Skeletal muscle satellite cell (primary cell): ENCODE data around the gene FAM83F.
A peak's percentile ranks its signal among the peaks of the same experiment; 100 is the strongest.

Experiments used
- H3K27me3 ChIP-seq: 2 replicates; pipeline ENCODE4 v1.7.0; 2013; ENCODE audit warnings: low read length; ENCODE audit not compliant: control insufficient read depth, insufficient read depth
- H3K36me3 ChIP-seq: 2 replicates; pipeline ENCODE4 v1.7.0; 2013; ENCODE audit warnings: mild to moderate bottlenecking, control low read depth, low read length; ENCODE audit not compliant: insufficient read depth
- H3K4me1 ChIP-seq: 2 replicates; pipeline ENCODE4 v1.7.0; 2013; ENCODE audit warnings: low read length; ENCODE audit not compliant: control insufficient read depth, insufficient read depth
- H3K4me2 ChIP-seq: 2 replicates; pipeline ENCODE4 v1.7.0; 2013; ENCODE audit warnings: mild to moderate bottlenecking, low read length
- H3K4me3 ChIP-seq: 2 replicates; pipeline ENCODE4 v1.7.0; 2013; ENCODE audit warnings: low read length
- H3K9ac ChIP-seq: 2 replicates; pipeline ENCODE4 v1.7.0; 2013; ENCODE audit warnings: mild to moderate bottlenecking, low read depth, low read length, moderate library complexity
- H3K9me3 ChIP-seq: replicated peaks from 2 replicates; pipeline ENCODE4 v1.7.0; 2013; ENCODE audit warnings: mild to moderate bottlenecking, control low read depth, low read length

The FAM83F gene

DNA sequence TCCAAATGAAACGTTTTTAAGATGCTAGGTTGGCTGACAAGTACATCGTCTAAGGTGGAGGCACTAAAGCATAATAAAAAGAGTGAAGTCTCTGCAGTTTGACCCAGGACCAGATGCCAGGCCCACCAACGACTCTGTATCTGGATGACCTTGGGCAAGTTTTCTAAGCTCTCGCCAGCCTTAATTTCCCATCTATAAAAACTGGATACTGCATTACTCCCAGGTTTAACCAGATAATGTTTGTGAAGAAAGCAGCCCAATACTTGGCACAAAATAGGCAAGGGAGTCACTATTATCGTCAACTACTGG lies 49.0 kb downstream of the FAM83F start:
- peak overlapping the region; percentile 88 for H3K4me2 ChIP-seq
- H3K36me3 ChIP-seq: no peaks in the 10 kb centered on the region
- H3K27me3 ChIP-seq: peaks cover 24% of the 10 kb centered on the region
- H3K4me1 ChIP-seq: peaks cover 13% of the 10 kb centered on the region
- H3K9me3 ChIP-seq: no peaks in the 10 kb centered on the region
- H3K9ac ChIP-seq: peak overlapping the region; percentile 90
- peak overlapping the region; percentile 87 for H3K4me3 ChIP-seq

DNA sequence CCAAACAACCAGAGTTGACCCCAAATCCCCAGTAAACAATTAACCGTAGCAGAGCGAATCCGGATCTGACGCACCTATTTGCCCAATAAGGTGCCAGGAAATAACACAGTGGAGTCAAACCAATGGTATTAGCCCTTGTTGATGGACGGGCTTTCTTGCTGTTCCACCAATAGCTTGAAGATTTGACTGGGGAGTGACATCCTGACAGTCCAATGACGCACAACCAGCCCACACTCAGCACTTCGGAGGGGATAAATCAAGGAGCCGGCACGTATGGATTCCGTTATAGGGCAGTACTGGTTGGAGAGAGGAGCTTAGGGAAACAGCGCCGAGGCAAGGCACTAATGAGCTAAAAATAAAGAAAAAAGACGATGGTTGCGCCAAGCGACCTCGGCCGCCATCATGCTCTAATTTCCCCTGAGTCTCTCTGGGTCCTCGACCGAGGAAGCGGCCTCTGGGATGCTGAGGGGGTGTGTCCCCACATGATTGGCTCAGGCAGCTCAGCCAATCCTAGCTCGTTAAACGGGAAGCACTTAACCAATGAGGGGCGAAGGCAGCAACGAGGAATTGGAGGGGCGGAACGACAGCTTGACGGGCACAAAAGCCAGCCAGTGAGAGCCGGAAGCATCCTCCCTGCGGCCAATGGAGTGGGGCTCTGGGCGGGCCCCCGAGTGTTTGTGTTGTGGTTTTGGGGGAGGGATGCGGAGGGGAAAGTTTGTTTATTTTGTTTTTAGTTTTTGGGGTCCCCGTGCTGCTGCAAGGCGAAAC lies 49.5 kb downstream of the FAM83F start:
- Histone ChIP-seq H3K4me1 (peaks cover 13% of the 10 kb centered on the region), H3K36me3 (no peaks in the 10 kb centered on the region), H3K27me3 (peaks cover 19% of the 10 kb centered on the region), H3K4me3 (peak overlapping the region; percentile 87), H3K9ac (peak overlapping the region; percentile 90), H3K4me2 (peak overlapping the region; percentile 99), H3K9me3 (no peaks in the 10 kb centered on the region)

DNA sequence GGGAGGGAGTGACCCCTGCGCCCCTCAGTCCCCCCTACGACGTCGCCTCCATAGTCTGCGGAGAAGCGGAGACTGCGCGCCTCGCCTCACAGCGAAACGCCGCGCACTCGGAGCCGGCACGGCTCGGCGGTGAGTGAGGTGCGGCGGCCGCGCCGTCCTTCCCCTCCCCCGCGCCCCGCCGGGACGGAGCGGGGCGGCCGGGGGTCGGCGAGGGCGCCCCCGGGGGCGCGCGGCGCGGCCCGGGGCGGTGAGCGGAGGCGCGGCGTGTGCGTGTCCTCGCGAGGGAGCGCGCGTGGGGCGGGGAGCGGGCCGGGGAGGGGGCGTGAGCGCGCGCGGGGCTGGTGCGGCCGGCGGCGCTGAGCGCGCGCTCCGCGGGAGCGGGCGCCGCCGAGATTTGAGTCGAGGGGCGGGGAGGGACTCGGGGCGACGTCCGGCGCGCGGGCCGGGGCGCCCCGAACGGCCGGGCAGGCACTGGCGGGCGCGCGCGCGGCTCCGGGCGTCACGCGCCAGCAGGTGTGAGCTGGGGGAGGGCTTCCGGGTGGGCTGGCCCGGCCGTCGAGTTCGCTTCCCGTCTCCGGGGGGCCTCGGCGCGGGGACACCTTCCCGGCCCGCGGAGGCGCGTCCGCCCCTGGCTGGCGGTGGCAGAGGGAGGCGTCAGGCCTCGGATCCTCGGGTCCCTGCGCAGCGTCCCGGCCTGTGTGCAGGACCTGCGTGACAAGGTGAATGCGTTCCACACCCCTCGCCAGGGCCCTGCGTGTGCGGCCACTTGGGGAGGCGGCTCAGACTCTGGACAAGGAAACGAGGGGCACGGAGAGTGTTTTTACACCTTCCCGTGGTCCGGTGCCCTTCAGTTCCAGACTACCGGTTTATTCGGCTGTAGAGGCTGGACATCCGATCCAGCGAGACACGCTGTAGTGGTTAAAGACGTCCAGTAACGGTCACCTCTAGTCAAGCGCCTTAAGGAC lies 50.4 kb downstream of the FAM83F start:
- H3K4me1 ChIP-seq: peaks cover 13% of the 10 kb centered on the region
- no peaks in the 10 kb centered on the region for H3K36me3 ChIP-seq
- H3K4me2 ChIP-seq: peak overlapping the region; percentile 99
- no peaks in the 10 kb centered on the region for H3K9me3 ChIP-seq
- peak overlapping the region; percentile 81 for H3K9ac ChIP-seq
- peak overlapping the region; percentile 87 for H3K4me3 ChIP-seq
- peaks cover 11% of the 10 kb centered on the region for H3K27me3 ChIP-seq

DNA sequence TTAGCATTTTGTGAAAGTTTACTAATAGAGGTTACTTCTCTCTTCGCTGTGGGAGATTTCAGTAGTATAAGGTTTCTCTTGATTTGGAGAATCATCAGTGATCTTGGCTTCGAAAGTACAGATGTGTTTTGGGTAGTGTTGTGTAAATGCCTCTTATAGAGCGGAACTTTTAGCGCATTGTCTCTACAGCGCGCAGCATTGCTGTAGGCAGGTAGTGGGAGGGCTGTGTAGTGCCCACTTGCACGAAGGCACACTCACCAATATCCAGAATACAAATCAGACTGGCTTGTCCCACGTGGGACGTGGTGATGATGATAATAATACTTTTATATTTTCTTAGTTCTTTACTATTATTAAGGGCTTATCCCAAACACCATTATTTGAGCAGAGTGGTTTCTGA lies 51.4 kb downstream of the FAM83F start:
- no peak overlapping the region for H3K4me2 ChIP-seq
- H3K4me1 ChIP-seq: peaks cover 13% of the 10 kb centered on the region
- no peak overlapping the region for H3K9ac ChIP-seq
- H3K9me3 ChIP-seq: no peaks in the 10 kb centered on the region
- peaks cover 7% of the 10 kb centered on the region for H3K27me3 ChIP-seq
- H3K4me3 ChIP-seq: no peak overlapping the region
- H3K36me3 ChIP-seq: no peaks in the 10 kb centered on the region

DNA sequence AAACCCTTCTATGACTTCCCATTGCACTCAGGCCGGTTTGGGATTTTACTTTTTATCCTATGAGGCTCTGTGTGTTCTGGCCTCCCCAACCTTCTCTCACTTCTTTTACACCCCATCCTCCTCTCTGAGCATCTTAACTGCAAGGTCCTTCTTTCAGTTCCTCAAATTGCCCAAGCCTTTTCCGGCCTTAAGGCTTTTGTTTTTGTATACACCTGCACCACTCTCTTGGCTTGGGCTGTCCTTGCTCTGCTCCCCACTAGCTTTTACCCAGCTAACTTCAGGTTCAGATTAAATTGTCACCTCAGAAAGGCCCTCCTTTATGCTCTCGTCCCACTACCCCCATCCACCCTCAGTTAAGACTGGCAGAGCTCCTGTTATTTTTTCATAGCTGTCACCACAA lies 55.5 kb downstream of the FAM83F start:
- Histone ChIP-seq H3K4me2 (no peak overlapping the region), H3K4me3 (no peak overlapping the region), H3K4me1 (no peaks in the 10 kb centered on the region), H3K9ac (no peak overlapping the region), H3K36me3 (no peaks in the 10 kb centered on the region), H3K27me3 (peaks cover 2% of the 10 kb centered on the region), H3K9me3 (no peaks in the 10 kb centered on the region)

DNA sequence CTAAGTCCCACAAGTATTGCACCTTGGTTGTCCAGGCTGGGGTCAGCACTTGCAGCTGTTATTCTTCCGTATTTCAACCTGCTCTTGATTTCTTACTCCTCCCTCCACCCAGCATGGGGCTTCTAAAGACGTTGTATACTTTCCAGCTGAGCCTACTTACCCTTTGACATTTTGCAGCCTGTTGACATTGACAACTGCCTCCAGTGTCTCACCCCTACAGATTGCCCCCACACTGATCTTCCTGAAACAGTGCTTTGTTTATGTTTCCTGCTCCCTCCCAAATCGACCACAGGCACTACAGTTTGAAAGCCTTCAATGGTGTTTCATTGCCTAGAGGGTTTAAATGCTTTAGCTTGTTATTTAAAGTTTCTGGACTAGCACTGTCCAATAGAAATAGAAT lies 56.6 kb downstream of the FAM83F start:
- Histone ChIP-seq H3K4me1 (no peaks in the 10 kb centered on the region), H3K9ac (no peak overlapping the region), H3K27me3 (peaks cover 7% of the 10 kb centered on the region), H3K9me3 (no peaks in the 10 kb centered on the region), H3K4me2 (no peak overlapping the region), H3K4me3 (no peak overlapping the region), H3K36me3 (no peaks in the 10 kb centered on the region)

DNA sequence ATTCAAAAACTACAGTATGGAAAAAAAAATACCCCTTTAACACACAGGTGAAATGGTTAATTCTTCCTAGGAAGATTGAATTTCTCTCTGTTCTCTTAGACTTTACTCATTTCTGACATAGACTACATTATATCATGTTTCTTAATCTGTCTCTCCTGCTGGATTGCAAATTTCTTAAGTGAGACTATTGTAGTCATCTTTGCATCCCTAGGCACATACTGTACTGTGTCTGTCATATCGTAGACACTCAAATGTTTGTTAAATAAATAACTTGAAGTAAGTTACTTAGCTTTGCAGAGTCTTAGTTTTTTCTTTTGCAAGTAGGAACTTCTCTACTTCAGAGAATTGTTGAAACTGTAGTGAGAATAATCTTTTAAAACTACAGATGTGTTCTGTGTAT lies 58.7 kb downstream of the FAM83F start:
- Histone ChIP-seq H3K9me3 (no peaks in the 10 kb centered on the region), H3K4me1 (no peaks in the 10 kb centered on the region), H3K4me3 (no peak overlapping the region), H3K9ac (no peak overlapping the region), H3K4me2 (no peak overlapping the region), H3K27me3 (peaks cover 10% of the 10 kb centered on the region), H3K36me3 (no peaks in the 10 kb centered on the region)

DNA sequence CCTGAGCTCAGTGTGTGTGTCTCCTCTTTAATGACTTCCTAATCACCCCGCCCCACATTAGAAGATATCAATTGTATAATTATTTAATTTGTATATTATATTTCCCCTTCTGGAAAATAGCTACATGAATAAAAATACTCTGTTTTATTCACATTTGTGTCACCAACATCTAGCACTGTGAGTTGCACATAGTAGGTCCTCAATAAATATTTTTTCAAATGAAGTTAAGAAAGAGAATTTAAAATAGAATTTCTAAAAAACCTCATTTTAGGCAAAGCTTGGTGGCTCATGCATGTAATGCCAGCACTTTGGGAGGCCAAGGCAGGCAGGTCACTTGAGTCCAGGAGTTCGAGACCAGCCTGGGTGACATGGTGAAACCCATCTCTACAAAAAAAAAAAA lies 59.7 kb downstream of the FAM83F start:
- no peak overlapping the region for H3K4me2 ChIP-seq
- no peaks in the 10 kb centered on the region for H3K9me3 ChIP-seq
- H3K4me3 ChIP-seq: no peak overlapping the region
- no peak overlapping the region for H3K9ac ChIP-seq
- no peaks in the 10 kb centered on the region for H3K4me1 ChIP-seq
- H3K36me3 ChIP-seq: no peaks in the 10 kb centered on the region
- peaks cover 16% of the 10 kb centered on the region for H3K27me3 ChIP-seq

DNA sequence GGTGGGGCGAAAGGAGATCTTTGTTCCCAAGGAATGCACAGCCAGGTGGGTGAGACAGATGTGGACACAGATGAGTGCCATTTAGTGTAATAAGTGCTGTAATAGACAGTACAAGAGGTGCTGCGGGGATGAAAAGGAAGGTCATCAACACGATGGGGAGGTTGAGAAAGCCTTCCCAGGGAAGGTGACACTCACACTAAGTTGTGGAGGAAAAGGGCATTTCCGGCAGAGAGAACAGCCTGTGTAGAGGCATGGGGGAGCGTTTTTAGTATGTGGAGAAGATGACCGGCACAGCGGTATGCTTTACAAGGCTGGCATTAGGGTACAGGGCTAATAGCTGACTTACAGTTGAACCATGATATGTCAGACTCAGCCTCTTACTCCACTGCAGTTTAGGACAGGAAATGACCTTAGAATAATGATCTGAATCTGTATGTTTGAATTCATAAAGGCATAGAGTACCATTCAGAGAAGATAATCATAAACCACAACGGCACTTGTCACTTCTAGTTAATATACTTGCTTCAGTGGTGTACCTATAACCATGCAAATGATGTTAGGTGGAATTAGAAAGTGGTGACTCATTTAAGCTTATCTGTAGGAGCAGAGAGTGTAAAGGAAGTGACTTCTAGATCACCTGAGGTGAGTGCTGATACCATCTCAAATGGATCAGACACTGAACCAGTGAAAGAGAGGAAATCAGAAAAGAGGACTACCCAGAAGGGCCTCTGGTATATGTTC lies 60.6 kb downstream of the FAM83F start:
- H3K9ac ChIP-seq: no peak overlapping the region
- H3K36me3 ChIP-seq: no peaks in the 10 kb centered on the region
- H3K4me2 ChIP-seq: no peak overlapping the region
- H3K4me3 ChIP-seq: no peak overlapping the region
- no peaks in the 10 kb centered on the region for H3K4me1 ChIP-seq
- H3K27me3 ChIP-seq: peaks cover 16% of the 10 kb centered on the region
- no peaks in the 10 kb centered on the region for H3K9me3 ChIP-seq

DNA sequence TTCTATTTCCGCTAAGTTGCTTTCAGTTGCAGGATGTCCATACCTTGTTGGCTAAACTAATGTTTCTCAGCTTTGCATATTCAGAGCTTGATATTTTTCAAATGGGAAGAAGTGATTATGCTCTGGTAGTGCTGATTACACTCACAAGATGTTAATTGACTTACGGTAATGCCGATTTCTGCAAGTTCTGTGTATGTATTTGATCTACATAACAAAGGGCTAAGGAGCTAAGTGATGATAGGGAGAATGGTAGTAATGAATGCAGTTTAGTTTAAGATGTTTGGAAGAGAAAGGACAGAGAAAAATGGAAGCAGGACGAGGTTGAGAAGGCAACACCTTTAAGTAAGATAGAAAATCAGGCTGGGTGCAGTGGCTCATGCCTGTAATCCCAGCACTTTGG lies 61.4 kb downstream of the FAM83F start:
- Histone ChIP-seq H3K36me3 (no peaks in the 10 kb centered on the region), H3K4me3 (no peak overlapping the region)

DNA sequence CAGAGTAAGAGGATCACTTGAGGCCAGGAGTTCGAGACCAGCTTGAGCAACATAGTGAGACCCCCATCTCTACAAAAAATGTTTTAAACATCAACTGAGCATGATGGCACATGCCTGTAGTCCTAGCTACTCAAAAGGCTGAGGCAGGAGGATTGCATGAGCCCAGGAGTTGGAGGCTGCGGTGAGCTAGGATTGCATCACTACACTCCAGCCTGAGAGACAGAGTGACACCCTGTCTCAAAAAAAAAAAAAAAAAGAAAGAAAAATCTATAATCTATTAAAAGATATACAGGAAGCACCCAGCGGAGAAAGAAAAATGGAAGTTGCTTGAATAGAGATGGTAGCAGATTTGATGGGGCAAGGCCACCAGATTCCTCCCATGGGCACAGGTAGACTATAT lies 61.8 kb downstream of the FAM83F start:
- Histone ChIP-seq H3K4me2 (no peak overlapping the region), H3K4me1 (no peaks in the 10 kb centered on the region), H3K9ac (no peak overlapping the region), H3K36me3 (no peaks in the 10 kb centered on the region), H3K4me3 (no peak overlapping the region), H3K27me3 (peaks cover 16% of the 10 kb centered on the region), H3K9me3 (no peaks in the 10 kb centered on the region)

More for the DNA sequence above, 61.4 kb downstream of the FAM83F start:
- Histone ChIP-seq H3K27me3 (peaks cover 16% of the 10 kb centered on the region), H3K4me2 (no peak overlapping the region), H3K9me3 (no peaks in the 10 kb centered on the region), H3K9ac (no peak overlapping the region), H3K4me1 (no peaks in the 10 kb centered on the region)
